PC-9 (cell line): ENCODE results near the gene FAM53A. TPM values are rescaled to one million over a fixed set of nuclear protein-coding genes. Genes with fewer than 3 reads are reported as not detected.

Experiments
- BruUV-seq: library from RNA; stranded (reverse); fragments of 400-500 nt; replicated peaks from 2 replicates; lab custom pipeline; 2021; lab: Mats Ljungman, UMichigan
- CTCF ChIA-PET: fragments of 300-600 bp; sonication (Branson Sonifier 250); formaldehyde crosslinking; loops from one replicate; lab custom pipeline; 2022; ENCODE audit warnings: antibody characterized with exemption; lab: Charles Lee
- POLR2A ChIA-PET: fragments of 300-600 bp; sonication (Branson Sonifier 250); formaldehyde crosslinking; loops from one replicate; lab custom pipeline; 2022; ENCODE audit warnings: antibody characterized with exemption; ENCODE audit not compliant: unreplicated experiment; lab: Charles Lee
- DNase-seq, 2 experiments: peaks; one replicate each; pipeline versions ENCODE4 v3.0.0 to v3.0.0-alpha.2; 2015 to 2022; ENCODE audit warnings: mixed read lengths in 1 of 2
- H2AFZ ChIP-seq: fragments of 200-600 bp; sonication (generic); 2 replicates; pipeline ENCODE4 v1.8.1; 2017; ENCODE audit warnings: antibody characterized with exemption
- H3F3A ChIP-seq: fragments of 200-600 bp; sonication (generic); 2 replicates; pipeline ENCODE4 v1.8.1; 2017; ENCODE audit warnings: antibody characterized with exemption, mild to moderate bottlenecking, low read depth; ENCODE audit not compliant: insufficient read depth
- H3K27ac ChIP-seq: fragments of 200-600 bp; sonication (generic); 2 replicates; pipeline ENCODE4 v1.6.1; 2016; ENCODE audit warnings: mixed run types
- H3K27me3 ChIP-seq: fragments of 200-600 bp; sonication (generic); 2 replicates; pipeline ENCODE4 v1.6.1; 2016; ENCODE audit warnings: low read depth, mixed run types; ENCODE audit not compliant: insufficient read depth
- H3K36me3 ChIP-seq: fragments of 200-600 bp; sonication (generic); 2 replicates; pipeline ENCODE4 v1.6.1; 2016; ENCODE audit warnings: low read depth, mixed run types
- H3K4me1 ChIP-seq: fragments of 200-600 bp; sonication (generic); replicated peaks from 2 replicates; pipeline ENCODE4 v1.6.1; 2016; ENCODE audit warnings: mixed run types; ENCODE audit not compliant: insufficient read depth
- H3K4me2 ChIP-seq: fragments of 200-600 bp; sonication (generic); 2 replicates; pipeline ENCODE4 v1.6.1; 2017; ENCODE audit warnings: mixed run types
- H3K4me3 ChIP-seq: fragments of 200-600 bp; sonication (generic); 2 replicates; pipeline ENCODE4 v1.6.1; 2016; ENCODE audit warnings: mixed run types
- H3K79me2 ChIP-seq: fragments of 200-600 bp; sonication (generic); 2 replicates; pipeline ENCODE4 v1.6.1; 2017; ENCODE audit warnings: low read depth, mixed run types
- H3K9me2 ChIP-seq: fragments of 200-600 bp; sonication (generic); 2 replicates; pipeline ENCODE4 v1.8.1; 2017; ENCODE audit warnings: mild to moderate bottlenecking; ENCODE audit not compliant: insufficient read depth
- H3K9me3 ChIP-seq: fragments of 200-600 bp; sonication (generic); 2 replicates; pipeline ENCODE4 v1.8.1; 2016; ENCODE audit warnings: low read depth; ENCODE audit not compliant: insufficient read depth
- H4K20me1 ChIP-seq: fragments of 200-600 bp; sonication (generic); 2 replicates; pipeline ENCODE4 v1.8.1; 2017; ENCODE audit not compliant: insufficient read depth
- EZH2 ChIP-seq: fragments of 200-600 bp; sonication (generic); IDR thresholded peaks from 2 replicates; pipeline ENCODE4 v1.8.0; 2017; ENCODE audit warnings: antibody characterized with exemption, low read depth
- intact Hi-C: fragments of 100-400 bp; cut with micrococcal nuclease; formaldehyde crosslinking; loops from one replicate; pipeline ENCODE4 v1.10.0; 2022; ENCODE audit not compliant: unreplicated experiment
- total RNA-seq: library from RNA; stranded (reverse); gene quantifications from 2 replicates; pipeline ENCODE4 v1.2.3, GENCODE V29; 2021
- TF ChIP-seq, protein P1 (sequence below): fragments of 200-600 bp; sonication (generic); conservative IDR thresholded peaks from 2 replicates; pipeline ENCODE4 v1.6.1; 2017; ENCODE audit warnings: mixed run types, antibody characterized with exemption, mild to moderate bottlenecking, moderate library complexity

Gene FAM53A
- total RNA-seq, 1 experiment from 2014 or later = 4.0 TPM

DNA sequence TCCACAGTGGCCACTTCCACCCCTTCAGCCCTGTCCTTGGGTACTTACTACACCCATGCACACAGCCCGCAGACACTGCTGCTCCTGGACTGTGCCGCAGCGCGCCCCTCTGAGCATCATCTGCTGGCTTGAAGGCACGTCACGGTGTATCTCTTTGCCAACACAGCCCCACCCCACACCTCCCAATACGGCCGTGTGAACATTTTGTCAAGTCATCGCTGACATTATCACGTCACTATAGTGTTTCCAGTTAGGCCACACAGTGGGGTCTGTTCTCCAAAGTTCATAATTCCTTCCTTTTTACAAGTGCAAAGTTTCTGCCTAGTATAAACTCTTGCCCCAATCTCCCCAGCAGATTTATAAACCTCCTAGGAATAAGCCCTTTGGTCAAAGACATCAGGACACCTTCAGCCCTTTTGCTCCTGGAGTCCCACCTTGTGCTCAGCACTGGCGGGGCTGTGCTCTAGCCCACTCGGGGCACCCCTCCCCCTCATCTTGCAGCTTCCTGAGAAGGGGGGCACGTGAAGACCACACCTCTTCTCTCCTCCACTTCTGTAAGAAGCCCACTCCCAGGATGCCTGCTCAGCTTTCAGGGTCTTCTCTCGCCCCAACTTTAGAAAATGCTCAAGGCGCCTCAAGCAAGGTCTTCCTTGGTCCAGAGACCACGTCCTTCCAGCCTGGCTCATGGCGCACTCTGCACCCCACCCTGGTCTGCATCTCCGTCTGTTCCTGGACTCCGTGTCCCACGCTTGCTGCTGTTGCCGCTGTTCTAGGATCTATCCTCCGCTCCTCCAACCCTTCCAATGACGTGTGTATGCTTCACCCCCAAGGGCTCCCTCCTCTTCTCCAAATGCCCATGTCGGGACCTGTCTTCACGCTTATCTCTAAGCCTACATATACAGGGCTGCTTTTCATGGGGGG lies 7.2 kb downstream of the FAM53A start:
- H3K27ac ChIP-seq = no peak overlapping the region
- no peaks in the 10 kb centered on the region for H3K9me3 ChIP-seq
- TF ChIP-seq EZH2 = no peak
- TF ChIP-seq, protein P1, sequence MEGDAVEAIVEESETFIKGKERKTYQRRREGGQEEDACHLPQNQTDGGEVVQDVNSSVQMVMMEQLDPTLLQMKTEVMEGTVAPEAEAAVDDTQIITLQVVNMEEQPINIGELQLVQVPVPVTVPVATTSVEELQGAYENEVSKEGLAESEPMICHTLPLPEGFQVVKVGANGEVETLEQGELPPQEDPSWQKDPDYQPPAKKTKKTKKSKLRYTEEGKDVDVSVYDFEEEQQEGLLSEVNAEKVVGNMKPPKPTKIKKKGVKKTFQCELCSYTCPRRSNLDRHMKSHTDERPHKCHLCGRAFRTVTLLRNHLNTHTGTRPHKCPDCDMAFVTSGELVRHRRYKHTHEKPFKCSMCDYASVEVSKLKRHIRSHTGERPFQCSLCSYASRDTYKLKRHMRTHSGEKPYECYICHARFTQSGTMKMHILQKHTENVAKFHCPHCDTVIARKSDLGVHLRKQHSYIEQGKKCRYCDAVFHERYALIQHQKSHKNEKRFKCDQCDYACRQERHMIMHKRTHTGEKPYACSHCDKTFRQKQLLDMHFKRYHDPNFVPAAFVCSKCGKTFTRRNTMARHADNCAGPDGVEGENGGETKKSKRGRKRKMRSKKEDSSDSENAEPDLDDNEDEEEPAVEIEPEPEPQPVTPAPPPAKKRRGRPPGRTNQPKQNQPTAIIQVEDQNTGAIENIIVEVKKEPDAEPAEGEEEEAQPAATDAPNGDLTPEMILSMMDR = no peak
- DNase-seq = no peak
- no peaks in the 10 kb centered on the region for H3K79me2 ChIP-seq
- intact Hi-C loops = no loop called here
- no peaks in the 10 kb centered on the region for H3K9me2 ChIP-seq
- CTCF ChIA-PET = no interaction called here
- BruUV-seq = no TSS peak
- H2AFZ ChIP-seq = no peak overlapping the region
- no peaks in the 10 kb centered on the region for H3K4me1 ChIP-seq
- H3F3A ChIP-seq = peaks cover 3% of the 10 kb centered on the region; the same call in 1 of the 2 replicates
- H4K20me1 ChIP-seq = no peaks in the 10 kb centered on the region
- no peak overlapping the region for H3K4me3 ChIP-seq
- no peak overlapping the region for H3K4me2 ChIP-seq
- H3K27me3 ChIP-seq = peaks cover 6% of the 10 kb centered on the region; the same call in 1 of the 2 replicates
- POLR2A ChIA-PET = no interaction called here
- no peaks in the 10 kb centered on the region for H3K36me3 ChIP-seq

DNA sequence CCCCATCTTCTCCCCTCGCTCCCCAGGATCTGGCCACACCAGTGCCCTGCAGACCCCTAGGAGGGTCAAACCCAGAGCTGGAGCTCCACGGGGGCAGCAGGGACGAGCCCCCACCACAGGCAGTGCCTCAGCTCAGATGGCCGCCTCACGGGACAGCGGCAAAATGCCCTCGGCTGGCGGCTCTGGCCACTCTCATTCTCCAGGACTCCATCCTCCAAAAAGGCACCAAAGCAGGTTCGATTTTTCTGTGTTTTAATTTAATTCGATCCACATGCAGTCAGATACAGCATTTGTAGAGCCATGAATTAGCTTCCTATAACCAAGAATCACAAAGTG lies 8.3 kb downstream of the FAM53A start:
- Histone ChIP-seq H3K4me3 (no peak overlapping the region), H3K79me2 (no peaks in the 10 kb centered on the region), H3K36me3 (no peaks in the 10 kb centered on the region), H4K20me1 (no peaks in the 10 kb centered on the region), H3K27me3 (peaks cover 6% of the 10 kb centered on the region; the same call in 1 of the 2 replicates), H3F3A (peaks cover 2% of the 10 kb centered on the region; the same call in 1 of the 2 replicates), H3K27ac (no peak overlapping the region), H3K9me2 (no peaks in the 10 kb centered on the region), H3K4me2 (no peak overlapping the region), H2AFZ (no peak overlapping the region), H3K9me3 (no peaks in the 10 kb centered on the region), H3K4me1 (no peaks in the 10 kb centered on the region)
- POLR2A ChIA-PET = no interaction called here
- TF ChIP-seq, protein P1 = no peak
- TF ChIP-seq EZH2 = no peak
- intact Hi-C loops = no loop called here
- CTCF ChIA-PET = no interaction called here
- BruUV-seq = no TSS peak
- DNase-seq = no peak

DNA sequence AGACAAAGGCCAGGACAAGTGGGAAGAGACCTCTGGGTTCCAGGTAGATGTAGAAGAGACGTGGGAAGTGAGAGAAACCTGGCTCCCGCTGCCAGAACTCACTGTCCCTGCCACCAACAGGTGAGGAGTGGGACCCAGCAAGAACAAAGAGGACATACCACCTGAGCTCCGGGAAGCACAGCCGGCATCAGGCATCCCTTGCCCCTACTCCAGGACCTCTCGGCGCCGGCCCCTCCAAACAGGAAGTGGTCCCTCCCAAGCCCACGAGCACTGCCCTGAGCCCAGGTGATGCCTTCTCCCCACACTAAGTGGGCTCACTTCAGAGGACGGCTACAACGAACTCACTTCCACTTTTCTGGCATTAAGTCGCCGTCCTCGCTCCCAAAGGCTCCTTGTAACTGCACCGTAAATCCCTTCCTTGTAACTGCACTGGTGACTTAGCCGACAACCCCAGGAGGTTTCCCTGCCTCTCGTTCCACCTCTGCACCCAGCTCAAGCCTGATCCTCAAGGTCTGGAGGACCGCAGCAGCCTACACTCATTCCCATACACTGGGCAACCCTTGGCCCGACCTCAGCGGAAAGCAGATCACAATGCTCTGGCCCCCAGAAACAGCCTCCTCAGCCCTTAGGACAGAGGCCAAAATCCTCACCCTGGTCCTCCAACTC lies 8.8 kb downstream of the FAM53A start:
- BruUV-seq = no TSS peak
- CTCF ChIA-PET = no interaction called here

More for the DNA sequence above, 8.8 kb downstream of the FAM53A start:
- Histone ChIP-seq H3K9me3 (no peaks in the 10 kb centered on the region), H3K36me3 (no peaks in the 10 kb centered on the region), H3K27ac (no peak overlapping the region), H2AFZ (no peak overlapping the region), H3K27me3 (peaks cover 6% of the 10 kb centered on the region; the same call in 1 of the 2 replicates), H3K4me2 (no peak overlapping the region), H4K20me1 (no peaks in the 10 kb centered on the region), H3K4me3 (no peak overlapping the region), H3K79me2 (no peaks in the 10 kb centered on the region), H3K4me1 (no peaks in the 10 kb centered on the region), H3K9me2 (no peaks in the 10 kb centered on the region), H3F3A (no peaks in the 10 kb centered on the region)
- DNase-seq = no peak
- TF ChIP-seq, protein P1 = no peak
- TF ChIP-seq EZH2 = no peak
- POLR2A ChIA-PET = no interaction called here
- intact Hi-C loops = no loop called here
